Body of pancreas (tissue), 4 donors: ENCODE measurements around the gene BRAF.

Source experiments
- POLR2A ChIP-seq, 3 donors: fragments of 450-650 bp; IDR thresholded peaks; one replicate each; pipeline ENCODE4 v1.6.1; 2016; ENCODE audit warnings: antibody characterized with exemption in 3 of 3, mild to moderate bottlenecking in 2 of 3
- TF ChIP-seq, protein P1 (sequence below), 7 experiments: fragments of 450-650 bp in 4 of 7; fragments of 200-600 bp in 3 of 7; sonication (generic) in 3 of 7; IDR thresholded peaks; one replicate each; pipeline ENCODE4 v1.5.1; 2016 to 2019; ENCODE audit warnings: antibody characterized with exemption in 7 of 7

GRCh38 chr7:140752533-140752932 is 172.2 kb downstream of the BRAF start:
- TF ChIP-seq, protein P1, sequence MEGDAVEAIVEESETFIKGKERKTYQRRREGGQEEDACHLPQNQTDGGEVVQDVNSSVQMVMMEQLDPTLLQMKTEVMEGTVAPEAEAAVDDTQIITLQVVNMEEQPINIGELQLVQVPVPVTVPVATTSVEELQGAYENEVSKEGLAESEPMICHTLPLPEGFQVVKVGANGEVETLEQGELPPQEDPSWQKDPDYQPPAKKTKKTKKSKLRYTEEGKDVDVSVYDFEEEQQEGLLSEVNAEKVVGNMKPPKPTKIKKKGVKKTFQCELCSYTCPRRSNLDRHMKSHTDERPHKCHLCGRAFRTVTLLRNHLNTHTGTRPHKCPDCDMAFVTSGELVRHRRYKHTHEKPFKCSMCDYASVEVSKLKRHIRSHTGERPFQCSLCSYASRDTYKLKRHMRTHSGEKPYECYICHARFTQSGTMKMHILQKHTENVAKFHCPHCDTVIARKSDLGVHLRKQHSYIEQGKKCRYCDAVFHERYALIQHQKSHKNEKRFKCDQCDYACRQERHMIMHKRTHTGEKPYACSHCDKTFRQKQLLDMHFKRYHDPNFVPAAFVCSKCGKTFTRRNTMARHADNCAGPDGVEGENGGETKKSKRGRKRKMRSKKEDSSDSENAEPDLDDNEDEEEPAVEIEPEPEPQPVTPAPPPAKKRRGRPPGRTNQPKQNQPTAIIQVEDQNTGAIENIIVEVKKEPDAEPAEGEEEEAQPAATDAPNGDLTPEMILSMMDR (IDR thresholded peaks at IDR 0.05), result no peak
- TF ChIP-seq POLR2A (IDR thresholded peaks at IDR 0.05), result no peak
